H9 (cell line): Measurements from ENCODE around the gene PFKP. TPM values are rescaled to one million over a fixed set of nuclear protein-coding genes. Genes with fewer than 3 reads are reported as not detected.
A peak's percentile ranks its signal among the peaks of the same experiment; 100 is the strongest.

ENCODE experiments used
- DNase-seq: peaks from one replicate; pipeline ENCODE4 v3.0.0-alpha.2; 2017
- H2AFZ ChIP-seq: one replicate; pipeline ENCODE4 v1.6.1; 2013; ENCODE audit warnings: mild to moderate bottlenecking, low read length, control low read depth, moderate library complexity
- H2AK5ac ChIP-seq: 2 replicates; pipeline ENCODE4 v1.6.1; 2013; ENCODE audit warnings: low read length, control low read depth, mixed read lengths; ENCODE audit not compliant: insufficient read length
- H2BK120ac ChIP-seq: one replicate; pipeline ENCODE4 v1.6.1; 2013; ENCODE audit warnings: low read depth, mild to moderate bottlenecking, low read length, control low read depth, inconsistent platforms; ENCODE audit not compliant: poor library complexity, severe bottlenecking
- H2BK12ac ChIP-seq: 2 replicates; pipeline ENCODE4 v1.6.1; 2013; ENCODE audit warnings: low read length, control low read depth, mixed read lengths, low read depth; ENCODE audit not compliant: insufficient read length
- H2BK15ac ChIP-seq: 2 replicates; pipeline ENCODE4 v1.6.1; 2013; ENCODE audit warnings: low read depth, low read length, control low read depth
- H2BK20ac ChIP-seq: one replicate; pipeline ENCODE4 v1.6.1; 2013; ENCODE audit warnings: low read depth, mild to moderate bottlenecking, low read length, control low read depth, inconsistent platforms; ENCODE audit not compliant: poor library complexity, severe bottlenecking
- H2BK5ac ChIP-seq: 2 replicates; pipeline ENCODE4 v1.6.1; 2013; ENCODE audit warnings: low read length, control low read depth, mixed read lengths; ENCODE audit not compliant: insufficient read length
- H3K14ac ChIP-seq: 2 replicates; pipeline ENCODE4 v1.6.1; 2013; ENCODE audit warnings: low read length, control low read depth; ENCODE audit not compliant: insufficient read depth
- H3K18ac ChIP-seq: 2 replicates; pipeline ENCODE4 v1.6.1; 2013; ENCODE audit warnings: low read depth, mild to moderate bottlenecking, mixed read lengths, low read length, control low read depth; ENCODE audit not compliant: insufficient read length
- H3K23ac ChIP-seq: 2 replicates; pipeline ENCODE4 v1.6.1; 2013; ENCODE audit warnings: low read length, control low read depth, mixed read lengths, low read depth; ENCODE audit not compliant: insufficient read length
- H3K23me2 ChIP-seq: 2 replicates; pipeline ENCODE4 v1.6.1; 2013; ENCODE audit warnings: low read depth, mild to moderate bottlenecking, mixed read lengths, low read length, control low read depth; ENCODE audit not compliant: insufficient read length, poor library complexity, severe bottlenecking
- H3K27ac ChIP-seq: 2 replicates; pipeline ENCODE4 v1.5.1; 2013; ENCODE audit warnings: low read length, control low read depth, mixed read lengths, low read depth; ENCODE audit not compliant: insufficient read length
- H3K27me3 ChIP-seq: 2 replicates; pipeline ENCODE4 v1.6.1; 2013; ENCODE audit warnings: low read length, control low read depth, inconsistent platforms; ENCODE audit not compliant: insufficient read depth
- H3K4ac ChIP-seq: 2 replicates; pipeline ENCODE4 v1.6.1; 2013; ENCODE audit warnings: low read depth, mild to moderate bottlenecking, control low read depth, inconsistent platforms, low read length, moderate library complexity
- H3K4me1 ChIP-seq: 2 replicates; pipeline ENCODE4 v1.6.1; 2013; ENCODE audit warnings: low read length, control low read depth, inconsistent platforms; ENCODE audit not compliant: insufficient read depth
- H3K4me2 ChIP-seq: 2 replicates; pipeline ENCODE4 v1.6.1; 2013; ENCODE audit warnings: low read length, control low read depth, mixed read lengths; ENCODE audit not compliant: insufficient read length, insufficient read depth
- H3K56ac ChIP-seq: 2 replicates; pipeline ENCODE4 v1.6.1; 2013; ENCODE audit warnings: low read depth, mild to moderate bottlenecking, mixed read lengths, low read length, control low read depth; ENCODE audit not compliant: insufficient read length
- H3K79me1 ChIP-seq: 2 replicates; pipeline ENCODE4 v1.6.1; 2013; ENCODE audit warnings: low read depth, mild to moderate bottlenecking, moderate library complexity, low read length, control low read depth, inconsistent platforms; ENCODE audit not compliant: insufficient read depth, poor library complexity, severe bottlenecking
- H3K79me2 ChIP-seq: 2 replicates; pipeline ENCODE4 v1.6.1; 2013; ENCODE audit warnings: low read length, control low read depth, inconsistent platforms; ENCODE audit not compliant: insufficient read depth
- H3K9ac ChIP-seq: 2 replicates; pipeline ENCODE4 v1.6.1; 2013; ENCODE audit warnings: low read length, control low read depth, mixed read lengths; ENCODE audit not compliant: insufficient read length; ENCODE audit errors: extremely low read depth
- H3K9me3 ChIP-seq: one replicate; pipeline ENCODE4 v1.6.1; 2013; ENCODE audit warnings: low read depth, low read length, inconsistent platforms; ENCODE audit not compliant: control insufficient read depth
- H3T11ph ChIP-seq: one replicate; pipeline ENCODE4 v1.6.1; 2013; ENCODE audit warnings: mild to moderate bottlenecking, low read length, control low read depth, inconsistent platforms
- H4K20me1 ChIP-seq: one replicate; pipeline ENCODE4 v1.6.1; 2013; ENCODE audit not compliant: control insufficient read depth, insufficient read length, insufficient read depth
- H4K5ac ChIP-seq: 2 replicates; pipeline ENCODE4 v1.6.1; 2013; ENCODE audit warnings: low read depth, mild to moderate bottlenecking, mixed read lengths, low read length, control low read depth; ENCODE audit not compliant: insufficient read length
- H4K8ac ChIP-seq: replicated peaks from 2 replicates; pipeline ENCODE4 v1.6.1; 2013; ENCODE audit warnings: low read length, control low read depth, mixed read lengths, low read depth; ENCODE audit not compliant: insufficient read length
- H4K91ac ChIP-seq: 2 replicates; pipeline ENCODE4 v1.6.1; 2013; ENCODE audit warnings: low read depth, mild to moderate bottlenecking, moderate library complexity, mixed read lengths, low read length, control low read depth; ENCODE audit not compliant: insufficient read length
- H3K27ac Mint-ChIP-seq, 3 experiments: 2 replicates in 2 of 3; 3 replicates in 1 of 3; pipeline ENCODE4 v1.8.0; 2020 to 2021; ENCODE audit warnings: mixed read lengths in 3 of 3, mild to moderate bottlenecking in 1 of 3, moderate library complexity in 1 of 3
- H3K27me3 Mint-ChIP-seq: 2 replicates; pipeline ENCODE4 v1.8.0; 2021; ENCODE audit warnings: low read depth, mild to moderate bottlenecking, moderate library complexity, mixed read lengths
- H3K36me3 Mint-ChIP-seq, 3 experiments: 2 replicates in 2 of 3; 3 replicates in 1 of 3; pipeline ENCODE4 v1.8.0; 2020 to 2021; ENCODE audit warnings: low read depth in 3 of 3, mixed read lengths in 3 of 3; ENCODE audit not compliant: insufficient read depth in 1 of 3
- H3K4me1 Mint-ChIP-seq, 2 experiments: 2 replicates each; pipeline ENCODE4 v1.8.0; 2020; ENCODE audit warnings: mixed read lengths in 2 of 2
- H3K4me3 Mint-ChIP-seq, 2 experiments: 2 replicates in 1 of 2; 3 replicates in 1 of 2; pipeline ENCODE4 v1.8.0; 2020 to 2021; ENCODE audit warnings: mild to moderate bottlenecking in 2 of 2, mixed read lengths in 2 of 2, moderate library complexity in 1 of 2
- H3K9me3 Mint-ChIP-seq, 2 experiments: 2 replicates in 1 of 2; 3 replicates in 1 of 2; pipeline ENCODE4 v1.8.0; 2020; ENCODE audit warnings: mild to moderate bottlenecking in 2 of 2, mixed read lengths in 2 of 2, moderate library complexity in 1 of 2
- CTCF ChIP-seq: fragments of 200-600 bp; sonication (generic); conservative IDR thresholded peaks from 3 replicates; pipeline ENCODE4 v1.8.0; 2021; ENCODE audit warnings: antibody characterized with exemption, mild to moderate bottlenecking
- WGBS: extraction: QIAGEN DNeasy Blood & Tissue Kit; methylation state at CpG from one replicate; pipeline ENCODE4 v1.1.7; 2013; ENCODE audit warnings: missing lambda C conversion rate, low lambda C conversion rate, mixed read lengths; ENCODE audit not compliant: insufficient read length; ENCODE audit errors: extremely low coverage; 5-methylcytosine and 5-hydroxymethylcytosine counted together
- total RNA-seq: library from RNA; stranded (reverse); gene quantifications from 2 replicates; pipeline ENCODE4 v1.2.1, GENCODE V29; 2021

Gene PFKP
- total RNA-seq, 1 experiment from 2014 or later: 145 TPM

- Histone ChIP-seq H3K23ac (no peak overlapping the region), H3K79me2 (no peaks in the 10 kb centered on the region), H3K14ac (no peak overlapping the region; the same call in 1 of the 2 replicates), H3K79me1 (no peaks in the 10 kb centered on the region), H3K27me3 (no peaks in the 10 kb centered on the region), H4K8ac (no peak overlapping the region), H4K5ac (no peak overlapping the region), H3K56ac (no peak overlapping the region), H3K27ac (no peak overlapping the region), H4K91ac (no peak overlapping the region), H2AFZ (no peak overlapping the region), H3K9me3 (no peaks in the 10 kb centered on the region), H3K4me2 (no peak overlapping the region), H3K23me2 (no peaks in the 10 kb centered on the region), H2BK20ac (no peak overlapping the region), H3T11ph (no peak overlapping the region), H3K9ac (no peak overlapping the region), H3K4ac (no peak overlapping the region), H3K4me1 (no peaks in the 10 kb centered on the region), H2BK15ac (no peak overlapping the region), H2BK12ac (no peak overlapping the region), H4K20me1 (no peaks in the 10 kb centered on the region), H2BK5ac (no peak overlapping the region), H2AK5ac (no peak overlapping the region), H3K18ac (no peak overlapping the region), H2BK120ac (no peak overlapping the region)
- Mint-ChIP-seq H3K4me3 (no peak overlapping the region), H3K36me3 (peaks cover 29 to 86% (median 86%) of the 10 kb centered on the region in 3 experiments), H3K27ac (peak overlapping the region in 2 of 3 experiments; percentile 46 to 82; a peak in 2 of 7 replicates), H3K4me1 (no peaks in the 10 kb centered on the region), H3K27me3 (no peaks in the 10 kb centered on the region), H3K9me3 (no peaks in the 10 kb centered on the region)
- TF ChIP-seq CTCF: no peak
- WGBS: no CpG with 5 or more reads among the region's 40 CpGs
- DNase-seq: no peak
Measured at GRCh38 chr10:3129581-3130340, 62.4 kb downstream of the PFKP start.
